ACHN (cell line): ENCODE measurements around the gene CNOT6L.

ENCODE experiments used
- DNase-seq: peaks from one replicate; pipeline ENCODE4 v3.0.0-alpha.2; 2015
- in situ Hi-C: cut with HindIII; loops from 2 replicates; pipeline ENCODE4 v1.10.0; 2017; ENCODE audit warnings: low sequenced_read_pairs, low pct_ligation_motif_present, low pct_unique_long_range_greater_than_20kb

The CNOT6L gene

DNA sequence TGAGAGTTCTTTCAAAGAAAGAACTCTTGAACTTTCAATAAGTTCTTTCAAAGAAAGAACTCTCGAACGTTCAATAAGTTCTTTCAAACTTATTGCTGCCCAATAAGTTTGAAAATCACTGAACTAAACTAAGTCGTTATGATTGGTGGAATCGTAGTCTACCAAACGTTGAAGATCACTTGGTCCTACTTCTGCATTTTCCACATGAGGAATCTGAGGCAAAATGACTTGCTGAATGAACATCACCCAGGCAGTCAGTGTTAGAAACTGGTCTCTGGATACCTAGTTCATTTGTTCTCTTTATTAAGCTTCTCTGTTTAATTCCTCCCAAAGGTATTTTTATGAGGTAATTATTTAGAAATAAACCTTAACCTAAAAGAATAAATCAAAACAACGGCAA lies 7.1 kb upstream of the CNOT6L start:
- in situ Hi-C loops: no loop called here
- DNase-seq: no peak

DNA sequence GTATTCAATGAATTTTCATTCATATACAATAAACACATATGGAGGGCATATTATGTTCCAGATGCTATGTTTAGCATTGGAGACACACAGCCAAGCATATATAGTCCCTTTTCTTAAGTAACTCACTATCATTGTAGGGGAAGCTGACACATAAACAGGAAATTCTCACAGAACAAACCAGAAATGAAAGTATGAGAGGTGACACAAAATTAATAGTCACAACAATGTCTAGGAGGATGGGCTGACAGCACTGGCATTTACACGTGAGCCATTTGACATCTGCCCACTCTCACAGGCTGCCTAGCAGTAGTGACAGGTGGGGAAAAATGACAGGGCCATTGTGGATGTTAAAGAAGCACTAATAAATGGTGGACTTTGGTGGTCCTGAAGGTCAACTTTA lies 2.6 kb upstream of the CNOT6L start:
- in situ Hi-C loops: no loop called here
- DNase-seq: no peak

DNA sequence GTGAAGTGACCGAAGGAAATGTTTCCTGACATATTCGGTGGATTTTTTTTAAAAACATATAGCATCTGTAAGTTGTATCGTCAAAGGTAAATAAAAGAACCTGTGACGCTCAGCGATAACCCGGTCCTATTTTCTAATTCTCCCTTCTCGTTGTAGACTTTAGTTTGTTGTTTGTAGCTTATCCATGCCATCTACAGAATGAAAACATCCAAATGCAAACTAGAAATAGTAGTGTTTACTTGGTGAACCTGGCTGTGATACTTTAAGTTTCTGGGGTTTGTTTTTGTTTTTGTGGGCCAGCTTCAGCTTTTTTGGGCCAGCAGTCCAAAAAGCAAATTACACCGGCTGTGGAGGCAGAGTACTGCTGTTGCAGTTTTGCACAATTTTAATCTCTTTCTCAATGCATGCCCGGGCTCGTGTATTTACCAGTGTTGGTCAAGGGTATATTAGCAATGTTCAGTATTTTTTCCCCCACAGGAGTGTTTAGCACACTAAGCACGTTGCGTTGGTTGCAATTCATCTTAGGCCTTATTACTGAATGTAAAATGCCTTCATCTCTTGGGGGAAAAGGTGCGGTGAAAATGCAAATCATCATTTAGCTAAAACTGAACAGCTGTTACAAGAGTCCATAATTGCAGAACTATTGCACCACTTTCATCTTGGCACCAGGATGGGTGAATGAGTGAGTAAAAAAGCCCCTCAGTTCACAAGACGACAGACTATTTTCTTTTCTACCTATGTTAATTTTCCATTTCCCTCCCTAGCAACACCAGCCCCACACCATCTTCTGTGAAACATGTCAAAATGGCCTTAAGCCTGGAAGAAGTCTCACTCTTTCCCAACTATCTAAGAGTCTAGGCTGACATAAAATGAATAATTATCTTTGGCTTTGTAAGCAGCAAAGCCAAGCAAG lies 1.7 kb upstream of the CNOT6L start:
- in situ Hi-C loops: no loop called here
- no peak for DNase-seq

DNA sequence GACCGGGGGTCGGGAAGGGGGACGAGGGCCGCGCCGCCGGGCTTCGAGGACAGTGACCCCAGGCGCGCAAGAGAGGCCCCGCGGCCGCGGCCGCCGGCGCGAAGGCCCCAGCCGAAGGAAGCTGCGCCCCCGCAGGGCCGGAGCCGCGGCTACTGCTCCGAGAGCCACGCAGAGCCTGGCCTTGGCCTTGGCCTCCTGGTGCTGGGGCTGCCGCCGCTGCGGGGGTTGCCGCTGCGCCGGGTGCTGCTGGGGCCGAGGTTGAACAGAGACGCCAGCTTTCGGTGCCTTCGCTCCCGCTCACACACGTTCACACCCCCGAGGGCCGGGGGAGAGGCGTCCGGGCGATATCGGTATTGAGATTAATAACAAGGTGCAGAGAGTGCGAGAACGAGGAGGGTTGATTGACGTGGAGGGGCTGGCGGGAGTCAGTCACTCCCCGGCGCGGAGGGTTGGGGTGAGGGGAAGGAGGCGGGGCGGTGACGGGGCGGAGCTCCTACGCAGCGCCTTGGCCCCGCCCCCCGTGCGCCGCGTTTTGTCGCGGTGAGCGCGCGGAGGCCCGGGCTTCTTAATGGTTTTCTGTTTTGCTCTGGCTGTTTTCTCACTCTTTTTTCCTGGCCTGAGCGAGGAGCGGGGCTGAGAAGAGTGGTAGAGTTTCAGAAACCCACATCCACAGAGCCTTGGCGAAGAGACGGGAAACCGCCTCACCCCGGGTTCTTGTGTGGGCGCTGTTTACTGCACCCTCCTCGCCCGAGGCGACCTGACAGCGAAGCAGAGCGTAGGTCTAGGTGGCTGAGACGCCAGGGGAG lies 878 bp upstream of the CNOT6L start:
- DNase-seq: peak; percentile 79
- in situ Hi-C loops: no loop called here

DNA sequence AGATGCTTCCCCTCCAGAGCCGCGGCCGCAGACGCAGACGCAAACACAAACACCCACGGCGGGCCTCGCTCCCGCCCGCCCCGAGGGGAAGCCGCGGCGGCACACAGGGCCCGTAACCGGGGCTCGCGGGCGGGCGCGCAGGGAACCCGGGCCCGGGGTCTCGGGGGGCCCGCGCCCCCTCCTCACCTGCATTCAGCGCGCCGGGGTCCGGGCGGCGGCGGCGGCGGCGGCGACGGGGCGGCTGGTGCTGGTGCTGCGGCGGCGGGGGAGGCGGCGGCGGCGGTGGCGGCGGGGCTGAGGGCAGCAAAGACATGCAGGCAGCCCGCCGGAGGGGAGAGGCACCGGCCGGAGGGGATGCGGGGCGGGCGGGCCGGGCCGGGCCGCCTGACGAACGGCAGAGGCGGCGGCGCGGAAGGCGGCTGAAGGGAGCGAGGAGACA lies 255 bp upstream of the CNOT6L start:
- DNase-seq: no peak
- in situ Hi-C loops: no loop called here

DNA sequence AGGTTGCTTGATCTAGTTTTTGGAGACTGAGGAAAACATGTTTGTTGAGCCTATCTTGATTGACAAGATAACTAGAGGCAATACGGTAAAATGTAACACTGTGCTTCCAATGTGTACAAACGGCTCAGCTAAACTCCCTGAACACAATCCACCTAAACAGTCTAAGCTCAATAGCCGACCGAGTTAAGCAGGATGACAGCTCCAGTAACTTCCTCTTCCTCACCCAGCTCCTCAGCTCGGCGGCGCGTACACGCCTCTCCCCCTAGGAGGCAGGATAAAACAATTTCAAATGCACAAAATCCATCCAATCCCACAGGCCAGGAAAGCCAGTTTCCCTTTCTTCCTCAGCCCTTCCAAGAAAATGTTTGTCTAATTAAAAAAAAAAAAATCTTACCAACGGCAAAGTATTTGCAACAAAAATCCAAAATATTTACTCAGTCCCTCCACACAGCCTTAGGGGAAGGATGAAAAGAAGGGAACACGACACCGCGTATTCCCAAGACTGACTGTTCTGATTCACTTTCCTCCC lies 1.0 kb downstream of the CNOT6L start:
- peak; percentile 83 for DNase-seq
- in situ Hi-C loops: no loop called here

DNA sequence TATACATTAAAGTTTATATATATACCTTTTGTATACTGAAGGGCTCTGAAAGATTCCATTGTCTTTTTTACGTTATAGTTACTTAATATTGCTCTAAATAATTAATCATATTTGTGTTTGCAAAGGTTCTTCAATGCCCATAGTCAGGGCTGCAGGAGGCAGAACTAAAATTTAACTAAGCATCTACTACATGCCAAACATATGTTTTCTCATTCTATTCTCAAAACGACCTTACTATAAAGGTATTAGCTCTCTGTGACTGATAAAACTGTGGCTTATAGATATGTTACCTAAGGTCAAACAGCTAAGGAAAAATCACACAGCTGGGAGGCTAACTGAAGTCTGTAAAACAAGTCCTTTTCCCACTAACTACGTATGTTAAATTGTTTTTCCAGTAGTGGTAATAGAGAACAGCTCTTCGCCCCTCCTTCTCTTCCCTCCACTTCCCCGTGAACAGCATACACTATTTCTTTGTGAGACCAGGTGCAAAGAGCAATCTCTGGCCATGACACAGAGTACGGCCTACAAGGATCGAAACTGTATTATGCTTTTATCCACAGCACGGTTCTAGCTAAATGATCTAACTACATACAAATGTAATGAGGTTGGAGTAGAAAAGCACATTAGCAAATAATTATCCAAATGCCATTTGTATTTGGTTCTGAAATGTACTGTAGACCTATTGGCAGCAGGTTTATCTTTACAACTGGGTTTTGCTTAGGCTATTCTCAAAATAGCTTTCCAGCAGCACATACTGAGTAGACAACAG lies 1.7 kb downstream of the CNOT6L start:
- peak; percentile 47 for DNase-seq
- in situ Hi-C loops: no loop called here

DNA sequence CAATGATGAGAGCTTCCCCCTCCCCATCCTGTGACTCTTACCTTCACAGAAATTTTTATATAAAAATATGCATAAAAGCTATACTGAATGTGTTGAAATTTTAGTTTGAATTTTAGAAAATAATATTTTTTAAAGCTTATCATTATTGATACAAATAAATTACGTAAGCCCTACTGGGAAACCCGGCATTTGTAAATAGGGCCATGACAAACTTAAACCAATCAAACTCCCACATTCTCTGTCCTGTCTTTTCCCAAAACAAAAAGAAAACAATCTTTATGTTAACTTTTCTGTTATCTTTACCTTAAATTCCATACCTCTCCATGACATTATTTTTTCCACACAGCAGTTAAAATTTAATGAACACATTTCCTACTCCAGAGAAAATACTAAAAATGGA lies 2.6 kb downstream of the CNOT6L start:
- DNase-seq: no peak
- in situ Hi-C loops: no loop called here

DNA sequence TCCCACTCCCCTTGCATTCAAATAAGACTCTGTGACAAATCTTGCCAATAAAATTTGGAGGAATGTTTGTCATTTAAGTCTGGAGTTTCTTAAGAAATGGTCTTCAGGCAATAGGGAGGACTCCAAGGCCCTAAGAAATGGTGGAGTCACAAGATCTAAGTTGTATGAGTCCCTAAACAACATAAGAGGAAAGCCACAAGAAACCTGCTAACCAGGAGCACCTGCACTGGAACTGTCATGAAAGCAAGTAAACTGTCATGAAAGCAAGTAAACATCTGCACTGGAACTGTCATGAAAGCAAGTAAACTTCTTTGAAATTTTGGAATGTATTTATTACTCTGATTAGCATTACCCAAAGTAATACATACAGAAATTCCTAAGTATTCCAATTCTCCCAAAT lies 3.5 kb downstream of the CNOT6L start:
- in situ Hi-C loops: no loop called here
- no peak for DNase-seq

DNA sequence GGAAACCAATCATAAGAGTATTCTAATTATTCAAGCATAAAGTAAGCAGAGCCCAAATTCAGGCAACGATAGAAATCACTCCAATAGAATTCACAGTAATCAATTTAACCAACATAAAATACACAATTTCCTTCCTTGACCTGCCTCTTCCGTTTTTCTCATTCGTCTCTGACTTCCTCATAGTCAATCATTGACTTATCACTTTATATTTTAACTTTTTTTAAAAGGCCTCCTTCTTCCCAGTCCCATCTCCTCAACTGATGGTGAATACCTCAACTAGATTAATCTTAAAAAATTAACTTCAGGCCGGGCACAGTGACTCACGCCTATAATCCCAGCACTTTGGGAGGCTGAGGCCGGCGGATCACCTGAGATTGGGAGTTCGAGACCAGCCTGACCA lies 13.3 kb downstream of the CNOT6L start:
- in situ Hi-C loops: no loop called here
- DNase-seq: no peak

DNA sequence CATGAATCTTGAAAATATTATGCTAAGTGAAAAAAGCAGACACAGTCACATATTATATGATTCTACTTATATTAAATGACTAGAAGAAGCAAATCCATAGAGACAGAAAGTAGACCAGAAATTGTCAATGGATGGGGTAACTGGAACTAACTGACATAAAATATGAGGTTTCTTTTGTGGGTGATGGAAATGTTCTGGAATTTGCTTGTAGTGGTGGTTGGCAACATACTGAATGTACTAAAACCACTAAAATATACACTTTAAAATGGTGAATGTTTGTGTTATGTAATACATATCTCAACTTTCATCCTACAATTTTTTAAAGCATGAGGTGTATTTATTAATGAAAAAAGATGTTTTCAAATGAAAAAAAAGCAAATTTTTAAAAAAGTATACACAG lies 14.7 kb downstream of the CNOT6L start:
- no peak for DNase-seq
- in situ Hi-C loops: no loop called here

DNA sequence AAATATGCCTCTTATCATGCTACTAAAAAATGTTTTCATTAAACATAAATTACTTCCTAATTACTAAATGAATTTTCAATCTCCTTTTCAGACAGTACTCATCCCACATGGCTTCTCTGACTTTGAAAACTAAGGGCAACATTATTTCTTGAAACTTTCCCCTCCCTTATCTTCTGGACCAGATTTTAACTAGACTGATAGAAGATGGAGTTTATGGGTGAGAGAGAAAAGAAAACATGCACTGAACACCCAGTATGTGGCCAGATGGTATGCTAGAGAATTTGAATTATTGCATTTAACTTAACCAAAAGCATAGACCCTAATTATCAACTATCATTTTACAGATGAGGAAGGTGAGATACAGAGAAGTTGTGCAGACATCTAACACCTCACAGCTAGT lies 16.8 kb downstream of the CNOT6L start:
- in situ Hi-C loops: no loop called here
- no peak for DNase-seq

DNA sequence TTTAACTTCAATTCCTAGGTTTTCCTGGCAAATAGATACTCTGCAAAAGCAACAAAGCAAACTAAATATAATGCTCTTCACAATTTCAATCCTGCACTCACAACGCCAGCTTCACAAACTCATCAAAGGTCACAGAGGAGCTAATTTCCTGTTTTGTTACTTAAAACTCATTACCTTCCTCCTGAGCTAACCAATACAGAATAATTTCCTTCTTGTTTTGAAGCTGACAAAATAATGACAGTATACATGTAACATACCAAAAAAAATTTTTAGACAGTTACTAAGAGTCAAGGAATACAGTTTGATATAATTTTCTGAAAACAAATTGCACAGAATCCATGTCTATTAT lies 17.9 kb downstream of the CNOT6L start:
- no peak for DNase-seq
- in situ Hi-C loops: no loop called here

DNA sequence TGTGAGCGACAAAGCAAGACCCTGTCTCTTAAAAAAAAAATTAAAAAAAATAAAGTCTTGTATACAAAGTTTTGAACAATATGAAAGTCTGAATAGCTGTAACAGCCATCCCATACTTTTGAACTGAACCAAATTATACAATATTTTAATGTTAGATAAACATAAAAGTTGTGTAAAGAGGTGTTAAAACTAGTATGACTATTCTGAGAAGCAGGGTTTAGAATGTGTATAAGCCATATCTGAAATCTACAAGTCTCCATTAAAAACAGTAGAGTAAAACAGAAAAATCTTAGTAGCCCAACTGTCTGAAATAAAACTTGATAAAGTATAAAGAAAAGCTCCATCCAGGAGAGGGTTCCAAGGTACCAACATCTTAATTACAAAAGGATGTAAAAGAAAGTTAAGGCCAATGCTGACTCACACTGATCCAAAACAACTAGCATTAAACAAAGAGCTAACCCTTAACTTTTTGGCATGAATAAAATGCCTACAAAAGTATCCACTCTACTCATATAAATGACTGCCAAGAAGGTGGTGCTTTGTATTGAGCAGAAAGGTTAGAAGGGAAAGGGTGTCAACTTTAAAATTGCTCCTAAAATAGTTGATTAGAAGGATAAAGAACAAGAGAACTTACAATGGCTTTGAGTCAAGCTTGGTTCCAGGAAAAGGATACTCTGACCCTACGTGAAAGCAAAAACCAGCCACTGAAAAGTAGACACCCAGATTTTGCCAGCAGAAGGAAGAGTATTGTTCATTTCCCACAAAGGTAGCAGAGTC lies 18.5 kb downstream of the CNOT6L start:
- DNase-seq: no peak
- in situ Hi-C loops: no loop called here

DNA sequence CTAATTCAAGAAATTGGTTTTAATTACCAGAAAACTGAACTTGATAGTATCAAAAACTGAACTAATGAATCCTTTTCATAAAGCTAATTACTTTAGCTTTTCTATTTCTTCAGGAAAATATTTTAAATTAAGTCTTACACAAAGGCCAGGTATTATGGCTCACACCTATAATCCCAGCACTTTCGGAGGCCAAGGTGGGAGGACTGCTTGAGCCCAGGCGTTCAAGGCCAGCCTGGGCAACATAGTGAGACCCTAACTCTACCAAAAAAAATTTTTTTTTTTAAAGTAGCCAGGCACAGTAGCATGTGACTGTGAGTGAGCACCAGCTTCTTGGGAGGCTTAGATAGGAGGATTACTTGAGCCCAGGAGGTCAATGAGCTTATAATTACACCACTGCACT lies 19.1 kb downstream of the CNOT6L start:
- in situ Hi-C loops: no loop called here

DNA sequence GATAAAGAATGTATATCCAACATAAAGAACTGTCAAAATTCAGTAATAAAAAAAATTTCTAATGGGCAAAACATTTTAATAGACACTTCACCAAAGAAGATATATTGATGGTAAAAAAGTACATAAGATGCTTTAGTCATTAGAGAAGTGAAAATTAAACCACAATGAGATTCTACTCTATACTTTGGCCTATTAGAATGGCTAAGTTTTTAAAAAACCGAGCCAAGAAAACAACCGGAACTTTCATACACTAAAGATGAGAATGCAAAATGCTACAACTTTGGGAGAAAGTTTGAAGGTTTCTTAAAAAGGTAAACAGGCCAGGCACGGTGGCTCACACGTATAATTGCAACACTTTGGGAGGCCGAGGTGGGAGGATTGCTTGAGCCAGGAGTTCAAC lies 20.8 kb downstream of the CNOT6L start:
- in situ Hi-C loops: no loop called here
- no peak for DNase-seq

More for the DNA sequence above, 19.1 kb downstream of the CNOT6L start:
- no peak for DNase-seq

DNA sequence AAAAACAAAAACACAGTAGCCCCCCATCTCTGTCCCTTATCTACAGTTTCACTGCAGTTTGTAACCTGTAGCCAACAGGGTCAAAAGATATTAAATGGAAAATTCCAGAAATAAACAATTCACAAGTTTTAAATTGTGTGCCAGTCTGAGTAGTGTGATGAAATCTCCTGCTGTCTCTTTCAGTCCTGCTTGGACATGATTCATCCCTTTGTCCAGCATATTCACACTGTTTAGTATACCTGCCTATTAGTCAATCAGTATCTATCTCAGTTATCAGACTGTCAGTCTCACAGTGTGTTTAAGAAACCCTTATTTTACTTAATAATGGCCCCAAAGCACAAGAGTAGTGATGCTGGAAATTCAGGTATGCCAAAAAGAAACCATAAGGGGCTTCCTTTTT lies 21.9 kb downstream of the CNOT6L start:
- DNase-seq: no peak
- in situ Hi-C loops: no loop called here

DNA sequence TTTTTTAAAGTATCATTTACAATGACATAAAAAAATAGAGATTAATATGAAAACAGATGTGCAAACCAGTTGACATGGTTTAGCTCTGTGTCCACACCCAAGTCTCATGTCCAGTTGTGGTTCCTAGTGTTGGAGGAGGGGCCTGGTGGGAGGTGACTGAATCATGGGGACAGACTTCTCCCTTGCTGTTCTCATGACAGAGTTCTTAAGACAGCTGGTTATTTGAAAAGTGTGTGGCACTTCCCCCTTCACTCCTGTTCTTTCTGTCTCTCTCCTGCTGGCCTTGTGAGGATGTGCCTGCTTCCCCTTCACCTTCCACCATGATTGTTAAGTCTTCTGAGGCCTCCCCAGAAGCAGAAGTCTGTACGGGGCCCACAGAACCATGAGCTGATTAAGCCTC lies 23.8 kb downstream of the CNOT6L start:
- in situ Hi-C loops: no loop called here
- no peak for DNase-seq
